Osteocyte (in vitro differentiated cells): ENCODE results near the gene PLA2G5. TPM values are rescaled to one million over a fixed set of nuclear protein-coding genes. Genes with fewer than 3 reads are reported as not detected.
"Not testable (repeated sequence)": the region's sequence is repeated elsewhere in the genome, so short reads cannot be mapped to it uniquely, and the experiment has no call there.

Experiments
- DNase-seq: peaks from one replicate; pipeline ENCODE4 v3.0.0; 2021; ENCODE audit warnings: mixed read lengths; ENCODE audit not compliant: unreplicated experiment; ENCODE audit errors: extremely low spot score
- H3K27ac Mint-ChIP-seq: one replicate; pipeline ENCODE4 v1.8.0; 2021; ENCODE audit warnings: mild to moderate bottlenecking, mixed read lengths; ENCODE audit not compliant: unreplicated experiment
- H3K27me3 Mint-ChIP-seq: one replicate; pipeline ENCODE4 v1.8.0; 2021; ENCODE audit warnings: mixed read lengths; ENCODE audit not compliant: unreplicated experiment
- H3K36me3 Mint-ChIP-seq: one replicate; pipeline ENCODE4 v1.8.0; 2021; ENCODE audit warnings: mixed read lengths; ENCODE audit not compliant: unreplicated experiment
- H3K4me1 Mint-ChIP-seq: one replicate; pipeline ENCODE4 v1.8.0; 2021; ENCODE audit warnings: mixed read lengths; ENCODE audit not compliant: unreplicated experiment
- H3K4me3 Mint-ChIP-seq: one replicate; pipeline ENCODE4 v1.8.0; 2021; ENCODE audit warnings: mild to moderate bottlenecking, moderate library complexity, mixed read lengths; ENCODE audit not compliant: unreplicated experiment
- H3K9me3 Mint-ChIP-seq: one replicate; pipeline ENCODE4 v1.8.0; 2021; ENCODE audit warnings: mixed read lengths; ENCODE audit not compliant: unreplicated experiment
- long read RNA-seq: library from polyadenylated mRNA; unstranded; transcript quantifications from one replicate; pipeline ENCODE4 v2.0.0, GENCODE V29; 2021
- total RNA-seq: library from RNA; stranded (reverse); gene quantifications from 2 replicates; pipeline ENCODE4 v1.2.1, GENCODE V29; 2021
- TF ChIP-seq, protein P1 (sequence below): fragments of 200-600 bp; sonication (generic); IDR thresholded peaks from 2 replicates; pipeline ENCODE4 v1.5.0; 2021; ENCODE audit warnings: antibody characterized with exemption, mild to moderate bottlenecking, moderate library complexity

The PLA2G5 gene, protein sequence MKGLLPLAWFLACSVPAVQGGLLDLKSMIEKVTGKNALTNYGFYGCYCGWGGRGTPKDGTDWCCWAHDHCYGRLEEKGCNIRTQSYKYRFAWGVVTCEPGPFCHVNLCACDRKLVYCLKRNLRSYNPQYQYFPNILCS
- not detected in 2 replicates for total RNA-seq
- long read RNA-seq = 0 reads

DNA sequence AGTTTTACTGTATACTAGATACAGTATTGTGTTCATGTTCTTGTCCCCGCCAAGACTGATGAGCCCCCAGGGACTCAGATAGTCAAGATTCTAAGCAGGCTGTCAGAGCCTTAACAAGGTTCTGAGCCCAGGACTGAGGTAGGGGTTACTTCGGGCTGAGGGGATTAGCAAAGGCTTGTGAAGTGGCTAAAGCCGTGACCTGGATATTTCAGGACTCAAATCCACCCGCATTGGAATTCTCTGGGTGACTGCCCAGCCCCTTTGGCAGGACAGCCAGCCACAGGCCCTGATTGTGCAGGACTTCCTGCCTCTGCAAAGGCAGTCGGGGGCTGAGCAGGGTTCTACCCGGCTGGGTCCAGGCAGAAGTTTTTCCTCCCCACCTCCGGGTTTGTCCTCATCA is at the start of gene PLA2G5:
TSS of gene PLA2G5 (plus strand) at position 321 of the 400 bp plus-strand sequence. CDS start 14,637 bp downstream, outside the sequence.
- no peaks in the 10 kb centered on the region for H3K4me1 Mint-ChIP-seq
- H3K36me3 Mint-ChIP-seq = no peaks in the 10 kb centered on the region
- peak; percentile 75 for DNase-seq
- H3K27ac Mint-ChIP-seq = no peak within 1 kb of the TSS
- no peak within 1 kb of the TSS for H3K4me3 Mint-ChIP-seq
- H3K9me3 Mint-ChIP-seq = no peaks in the 10 kb centered on the region
- TF ChIP-seq, protein P1, sequence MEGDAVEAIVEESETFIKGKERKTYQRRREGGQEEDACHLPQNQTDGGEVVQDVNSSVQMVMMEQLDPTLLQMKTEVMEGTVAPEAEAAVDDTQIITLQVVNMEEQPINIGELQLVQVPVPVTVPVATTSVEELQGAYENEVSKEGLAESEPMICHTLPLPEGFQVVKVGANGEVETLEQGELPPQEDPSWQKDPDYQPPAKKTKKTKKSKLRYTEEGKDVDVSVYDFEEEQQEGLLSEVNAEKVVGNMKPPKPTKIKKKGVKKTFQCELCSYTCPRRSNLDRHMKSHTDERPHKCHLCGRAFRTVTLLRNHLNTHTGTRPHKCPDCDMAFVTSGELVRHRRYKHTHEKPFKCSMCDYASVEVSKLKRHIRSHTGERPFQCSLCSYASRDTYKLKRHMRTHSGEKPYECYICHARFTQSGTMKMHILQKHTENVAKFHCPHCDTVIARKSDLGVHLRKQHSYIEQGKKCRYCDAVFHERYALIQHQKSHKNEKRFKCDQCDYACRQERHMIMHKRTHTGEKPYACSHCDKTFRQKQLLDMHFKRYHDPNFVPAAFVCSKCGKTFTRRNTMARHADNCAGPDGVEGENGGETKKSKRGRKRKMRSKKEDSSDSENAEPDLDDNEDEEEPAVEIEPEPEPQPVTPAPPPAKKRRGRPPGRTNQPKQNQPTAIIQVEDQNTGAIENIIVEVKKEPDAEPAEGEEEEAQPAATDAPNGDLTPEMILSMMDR = no peak
- peaks cover 6% of the 10 kb centered on the region for H3K27me3 Mint-ChIP-seq

DNA sequence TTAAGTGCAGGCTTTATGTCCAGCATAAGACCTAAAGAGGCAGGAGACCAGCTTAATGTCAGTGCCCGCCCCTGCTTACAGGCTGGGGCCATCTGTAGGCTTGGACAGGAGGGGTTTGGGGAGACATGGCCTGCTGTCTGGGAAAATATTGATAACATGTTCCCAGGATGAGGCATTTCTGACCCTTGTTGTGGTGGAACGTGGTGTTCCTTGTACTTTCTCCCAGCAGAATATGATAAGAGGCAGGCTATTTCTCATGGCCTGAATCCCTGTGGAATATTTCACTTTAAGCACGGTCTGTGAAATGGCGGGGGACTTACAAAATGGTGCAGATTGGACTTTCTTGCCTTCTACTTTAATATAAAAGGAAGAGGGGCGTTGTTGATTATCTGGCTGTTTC is 41.9 kb upstream of the PLA2G5 start:
- TF ChIP-seq, protein P1 = no peak
- DNase-seq = no peak
- Mint-ChIP-seq H3K4me1 (no peaks in the 10 kb centered on the region), H3K27me3 (peaks cover 11% of the 10 kb centered on the region), H3K4me3 (no peak overlapping the region), H3K9me3 (no peaks in the 10 kb centered on the region), H3K27ac (no peak overlapping the region), H3K36me3 (no peaks in the 10 kb centered on the region)

DNA sequence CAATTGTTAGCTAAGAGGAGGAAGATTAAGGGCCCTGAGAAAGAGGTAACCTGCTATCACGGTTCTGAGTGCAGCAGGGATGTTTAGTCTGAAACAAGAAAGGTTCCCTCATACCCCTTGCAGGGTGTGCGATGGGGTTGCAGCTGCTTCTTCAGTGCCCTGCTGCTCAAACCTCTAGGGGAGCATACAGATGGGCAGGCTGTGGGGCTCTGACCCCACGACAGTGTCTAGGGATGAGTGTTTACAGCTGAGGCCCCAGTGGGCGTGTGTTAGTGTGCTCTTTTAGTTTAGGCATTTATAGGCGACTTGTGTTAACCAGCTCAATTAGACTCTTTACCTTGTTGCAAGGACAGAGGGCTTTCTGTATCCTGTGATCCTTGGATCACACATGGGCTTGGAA is 41.3 kb upstream of the PLA2G5 start:
- H3K27ac Mint-ChIP-seq = no peak overlapping the region
- H3K36me3 Mint-ChIP-seq = no peaks in the 10 kb centered on the region
- TF ChIP-seq, protein P1 = no peak
- H3K4me3 Mint-ChIP-seq = no peak overlapping the region
- DNase-seq = no peak
- no peaks in the 10 kb centered on the region for H3K4me1 Mint-ChIP-seq
- H3K9me3 Mint-ChIP-seq = no peaks in the 10 kb centered on the region
- H3K27me3 Mint-ChIP-seq = peaks cover 11% of the 10 kb centered on the region

DNA sequence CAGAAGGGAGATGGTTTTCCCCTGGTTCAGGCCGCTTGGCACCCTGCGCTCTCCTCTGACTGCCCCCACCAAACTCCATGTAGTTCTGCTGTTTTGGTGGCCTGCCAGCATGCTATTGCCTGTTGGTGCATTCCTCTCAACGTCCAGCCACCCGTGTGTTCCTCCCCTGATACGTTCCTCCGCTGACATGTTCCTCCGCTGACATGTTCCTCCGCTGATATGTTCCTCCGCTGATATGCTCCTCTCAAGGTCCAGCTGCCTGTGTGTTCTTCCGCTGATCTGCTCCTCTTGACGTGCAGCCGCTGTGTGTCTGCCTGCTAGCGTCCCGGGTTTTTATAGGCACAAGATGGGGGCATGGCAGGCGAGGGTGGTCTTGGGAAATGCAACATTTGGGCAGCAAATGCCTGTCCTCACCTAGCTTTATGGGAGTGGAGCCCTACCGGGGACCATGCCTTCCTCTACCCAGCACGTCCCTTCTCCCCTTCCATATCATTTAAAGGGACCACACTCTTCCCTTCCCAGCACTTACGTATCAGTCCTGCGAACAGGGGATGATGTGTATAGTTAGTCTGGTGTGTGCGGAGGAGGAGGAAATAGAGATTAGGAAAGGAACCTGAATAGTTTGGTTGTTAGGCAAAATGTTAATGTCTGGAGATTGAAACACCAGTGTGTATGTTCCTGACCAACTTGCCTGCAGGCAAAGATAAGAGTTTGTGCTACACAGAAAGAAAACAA is 40.6 kb upstream of the PLA2G5 start:
- no peak for DNase-seq
- no peak overlapping the region for H3K27ac Mint-ChIP-seq
- TF ChIP-seq, protein P1 = no peak
- H3K36me3 Mint-ChIP-seq = no peaks in the 10 kb centered on the region
- no peaks in the 10 kb centered on the region for H3K4me1 Mint-ChIP-seq
- H3K27me3 Mint-ChIP-seq = peaks cover 12% of the 10 kb centered on the region
- H3K4me3 Mint-ChIP-seq = no peak overlapping the region
- peaks cover 4% of the 10 kb centered on the region for H3K9me3 Mint-ChIP-seq

DNA sequence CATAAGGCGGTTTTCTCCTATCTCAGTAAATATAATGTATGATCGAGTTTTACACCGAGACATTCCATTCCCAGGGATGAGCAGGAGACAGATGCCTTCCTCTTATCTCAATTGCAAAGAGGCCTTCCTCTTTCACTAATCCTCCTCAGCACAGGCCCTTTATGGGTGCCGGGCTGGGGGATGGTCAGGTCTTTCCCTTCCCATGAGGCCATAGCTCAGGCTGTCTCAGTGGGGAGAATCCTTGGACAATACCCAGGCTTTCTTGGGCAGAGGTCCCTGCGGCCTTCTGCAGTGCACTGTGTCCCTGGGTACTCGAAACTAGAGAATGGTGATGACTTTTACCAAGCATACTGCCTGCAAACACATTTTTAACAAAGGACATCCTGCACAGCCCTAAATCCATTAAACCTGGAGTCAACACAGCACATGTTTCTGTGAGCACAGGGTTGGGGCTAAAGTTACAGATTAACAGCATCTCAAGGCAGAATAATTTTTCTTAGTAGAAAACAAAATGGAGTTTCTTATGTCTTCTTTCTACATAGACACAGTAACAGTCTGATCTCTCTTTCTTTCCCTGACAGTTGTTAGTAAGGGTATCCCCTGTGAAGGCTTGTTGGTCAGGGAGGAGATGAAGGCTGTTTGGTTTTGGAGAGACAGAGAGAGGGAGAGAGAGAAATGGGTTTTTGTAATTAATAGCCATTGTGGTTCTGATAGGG is 39.4 kb upstream of the PLA2G5 start:
- not testable (repeated sequence) for H3K4me3 Mint-ChIP-seq, H3K36me3 Mint-ChIP-seq, H3K4me1 Mint-ChIP-seq, H3K27ac Mint-ChIP-seq, DNase-seq
- Mint-ChIP-seq H3K9me3 (peaks cover 10% of the 10 kb centered on the region), H3K27me3 (peaks cover 13% of the 10 kb centered on the region)
